ENCODE data around the gene NARS2.

DNA sequence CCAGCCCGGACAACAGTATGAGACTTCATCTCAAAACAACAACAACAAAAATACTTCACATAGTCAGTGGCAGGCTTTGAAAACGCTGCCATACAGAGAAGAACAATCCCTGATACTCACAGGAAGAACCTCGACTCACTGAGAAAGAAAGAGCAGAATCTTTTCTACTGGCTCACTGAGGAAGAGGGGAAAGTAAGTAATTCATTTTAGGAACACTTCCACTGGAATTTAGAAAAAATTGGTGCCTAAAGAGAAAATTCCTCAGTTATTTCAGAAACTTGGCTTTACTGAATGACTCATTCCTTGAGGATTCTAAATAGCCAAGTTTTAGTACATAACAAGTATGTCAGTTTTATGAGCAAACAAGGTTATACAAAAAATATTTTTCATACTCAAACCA lies 12.3 kb downstream of the NARS2 start:
- TF ChIP-seq CTCF (conservative IDR thresholded peaks at IDR 0.05; ENCODE audit: low read depth, low read length) (no peak), EZH2 (IDR thresholded peaks at IDR 0.05; ENCODE audit: borderline replicate concordance, low read depth, low read length, poor library complexity, severe bottlenecking) (no peak)
